NCI-H1092 (cell line): ENCODE data around the gene EIF5.
A peak's percentile ranks its signal among the peaks of the same experiment; 100 is the strongest.

Source experiments
- DNase-seq: peaks from one replicate; lab custom pipeline; 2025; lab: John Stamatoyannopoulos, UW

Gene EIF5

GRCh38 chr14:103310576-103311095 lies 23.4 kb upstream of the EIF5 start:
- no peak for DNase-seq

GRCh38 chr14:103311171-103311997 lies 22.7 kb upstream of the EIF5 start:
- DNase-seq = no peak

GRCh38 chr14:103312006-103312635 lies 21.9 kb upstream of the EIF5 start:
- no peak for DNase-seq

- DNase-seq = no peak
These were observed 20.3 kb upstream of the EIF5 start for GRCh38 chr14:103313704-103314103.

GRCh38 chr14:103314496-103315277 lies 19.4 kb upstream of the EIF5 start:
- DNase-seq = no peak

- no peak for DNase-seq
These were observed 18.6 kb upstream of the EIF5 start for GRCh38 chr14:103315351-103315911.

- DNase-seq = no peak
These were observed 18.1 kb upstream of the EIF5 start for GRCh38 chr14:103315941-103316340.

GRCh38 chr14:103316721-103317121 lies 17.3 kb upstream of the EIF5 start:
- DNase-seq = no peak

GRCh38 chr14:103317251-103317650 lies 16.8 kb upstream of the EIF5 start:
- DNase-seq = no peak

- DNase-seq = no peak
These were observed 16.0 kb upstream of the EIF5 start for GRCh38 chr14:103317976-103318580.

GRCh38 chr14:103318750-103319419 lies 15.2 kb upstream of the EIF5 start:
- no peak for DNase-seq

GRCh38 chr14:103319422-103319821 lies 14.6 kb upstream of the EIF5 start:
- no peak for DNase-seq

- no peak for DNase-seq
These were observed 8.0 kb upstream of the EIF5 start for GRCh38 chr14:103326078-103326477.

- DNase-seq = no peak
These were observed 5.1 kb upstream of the EIF5 start for GRCh38 chr14:103328941-103329340.

- DNase-seq = no peak
These were observed 4.4 kb upstream of the EIF5 start for GRCh38 chr14:103329401-103330347.

- no peak for DNase-seq
These were observed 3.5 kb upstream of the EIF5 start for GRCh38 chr14:103330536-103330935.

GRCh38 chr14:103332143-103332919 lies 1.7 kb upstream of the EIF5 start:
- no peak for DNase-seq

GRCh38 chr14:103334644-103335622 lies 896 bp downstream of the EIF5 start:
- peak; percentile 40 for DNase-seq
